ENCODE data around the gene C3orf22. TPM values are rescaled to one million over a fixed set of nuclear protein-coding genes. Genes with fewer than 3 reads are reported as not detected.

The C3orf22 gene
- not detected in 2 replicates for total RNA-seq

GRCh38 chr3:126558336-126559071 is at the start of gene C3orf22:
TSS of gene C3orf22 (minus strand) at chr3:126558932. CDS start at chr3:126553390, 5,542 bp downstream.

GRCh38 chr3:126523745-126524428 is 34.8 kb downstream of the C3orf22 start, which contains the start of gene CHST13:
TSS of gene CHST13 (plus strand) at chr3:126524155. CDS start at chr3:126524333, 178 bp downstream.

GRCh38 chr3:126517291-126517951 is 41.3 kb downstream of the C3orf22 start, which contains the start of gene UROC1:
TSS of gene UROC1 (minus strand) at chr3:126517773. CDS start at chr3:126517719, 54 bp downstream.

Other genes starting within 250 kb of the C3orf22 start
- 4.3 and 10.7 TPM in 2 replicates for gene KLF15, start 201.5 kb downstream of the C3orf22 start, total RNA-seq
- not detected in 2 replicates for gene CFAP100, start 164.0 kb downstream of the C3orf22 start, total RNA-seq
- 14.3 and 14.5 TPM in 2 replicates for gene ZXDC, start 83.0 kb downstream of the C3orf22 start, total RNA-seq
- under 0.01 TPM in 1 of 2 replicates, not detected in the other for gene UROC1, start 41.2 kb downstream of the C3orf22 start, total RNA-seq
- not detected in 2 replicates for gene CHST13, start 34.8 kb downstream of the C3orf22 start, total RNA-seq
- 11.1 and 16.2 TPM in 2 replicates for gene TXNRD3, start 96.2 kb upstream of the C3orf22 start, total RNA-seq
- gene CHCHD6, start 145.3 kb upstream of the C3orf22 start, total RNA-seq, result 4.8 and 6.8 TPM in 2 replicates

All from dermis lymphatic vessel endothelial cell (primary cell).